H1 (cell line): Measurements from ENCODE around the gene COL4A2. TPM values are rescaled to one million over a fixed set of nuclear protein-coding genes. Genes with fewer than 3 reads are reported as not detected.

Experiments used
- CTCF ChIA-PET: fragments of 300-600 bp; sonication (Branson Sonifier 250); formaldehyde crosslinking; loops from one replicate; lab custom pipeline; 2021; ENCODE audit not compliant: partially characterized antibody; lab: Charles Lee
- POLR2A ChIA-PET: fragments of 300-600 bp; sonication (Branson Sonifier 250); formaldehyde crosslinking; loops from one replicate; lab custom pipeline; 2021; ENCODE audit warnings: inconsistent platforms; ENCODE audit not compliant: partially characterized antibody; lab: Charles Lee
- DNase-seq, 2 experiments: peaks; one replicate each; pipeline versions ENCODE4 v3.0.0 to v3.0.0-alpha.2; 2010 to 2022; ENCODE audit warnings: low spot score in 2 of 2, low read depth in 1 of 2, mixed read lengths in 1 of 2
- FAIRE-seq: peaks from 2 replicates; lab custom pipeline; 2011; peaks lifted over from hg19 to GRCh38; lab: Jason Lieb, UNC
- H2AFZ ChIP-seq: 2 replicates; pipeline ENCODE4 v1.8.1; 2012; ENCODE audit warnings: low read length, inconsistent platforms
- H2AK5ac ChIP-seq: 2 replicates; pipeline ENCODE4 v1.6.1; 2013; ENCODE audit warnings: low read depth, low read length
- H2BK120ac ChIP-seq: replicated peaks from 2 replicates; pipeline ENCODE3; 2013; ENCODE audit warnings: low read depth, low read length, inconsistent platforms
- H2BK12ac ChIP-seq: 2 replicates; pipeline ENCODE4 v1.6.1; 2013; ENCODE audit warnings: low read depth, low read length
- H2BK15ac ChIP-seq: 2 replicates; pipeline ENCODE4 v1.6.1; 2013; ENCODE audit warnings: low read length
- H2BK20ac ChIP-seq: 2 replicates; pipeline ENCODE4 v1.6.1; 2013; ENCODE audit warnings: low read length
- H2BK5ac ChIP-seq: 2 replicates; pipeline ENCODE4 v1.6.1; 2013; ENCODE audit warnings: low read depth, low read length
- H3K14ac ChIP-seq: 2 replicates; pipeline ENCODE4 v1.6.1; 2013; ENCODE audit warnings: inconsistent platforms; ENCODE audit not compliant: insufficient read length
- H3K18ac ChIP-seq: 2 replicates; pipeline ENCODE4 v1.6.1; 2013; ENCODE audit warnings: low read length; ENCODE audit errors: extremely low read depth
- H3K23ac ChIP-seq: 2 replicates; pipeline ENCODE4 v1.6.1; 2013; ENCODE audit warnings: inconsistent platforms; ENCODE audit not compliant: insufficient read length
- H3K23me2 ChIP-seq: 2 replicates; pipeline ENCODE4 v1.6.1; 2013; ENCODE audit warnings: low read depth, low read length
- H3K27ac ChIP-seq: 2 replicates; pipeline ENCODE4 v1.6.1; 2011; ENCODE audit warnings: low read depth, low read length, inconsistent platforms
- H3K27me3 ChIP-seq, 4 experiments: replicated peaks in 1 of 4; 1 replicate in 1 of 4; 2 replicates in 3 of 4; pipeline versions ENCODE4 v1.6.1 to v1.8.1; 2011 to 2013; ENCODE audit warnings: low read length in 3 of 4, mild to moderate bottlenecking in 3 of 4, inconsistent platforms in 2 of 4, mixed read lengths in 2 of 4, moderate library complexity in 1 of 4; ENCODE audit not compliant: control insufficient read depth in 3 of 4, insufficient read depth in 3 of 4; ENCODE audit errors: extremely low read depth in 1 of 4
- H3K36me3 ChIP-seq, 4 experiments: 2 replicates each; pipeline versions ENCODE4 v1.6.1 to v1.8.1; 2011 to 2013; ENCODE audit warnings: mild to moderate bottlenecking in 4 of 4, low read length in 3 of 4, moderate library complexity in 2 of 4, control low read depth in 1 of 4, inconsistent platforms in 1 of 4; ENCODE audit not compliant: insufficient read depth in 4 of 4, control insufficient read depth in 2 of 4
- H3K4ac ChIP-seq: replicated peaks from 2 replicates; pipeline ENCODE3; 2013; ENCODE audit warnings: low read length, low read depth, mixed read lengths, inconsistent platforms; ENCODE audit not compliant: insufficient read length
- H3K4me1 ChIP-seq, 4 experiments: replicated peaks in 1 of 4; 1 replicate in 1 of 4; 2 replicates in 3 of 4; pipeline versions ENCODE4 v1.6.1 to v1.8.1; 2011 to 2013; ENCODE audit warnings: low read length in 3 of 4, inconsistent platforms in 2 of 4, mixed read lengths in 1 of 4; ENCODE audit not compliant: insufficient read depth in 4 of 4, control insufficient read depth in 3 of 4
- H3K4me2 ChIP-seq, 2 experiments: 2 replicates each; pipeline versions ENCODE4 v1.6.1 to v1.8.1; 2011 to 2013; ENCODE audit warnings: low read depth in 2 of 2, low read length in 2 of 2, control low read depth in 1 of 2, inconsistent platforms in 1 of 2, mild to moderate bottlenecking in 1 of 2; ENCODE audit not compliant: insufficient read depth in 1 of 2
- H3K4me3 ChIP-seq, 4 experiments: fragments of 200-600, 300-600 bp in 1 of 4; sonication (generic), shearing (Covaris generic), sonication (Bioruptor Twin) in 1 of 4; 2 replicates each; pipeline versions ENCODE4 v1.5.1 to v1.8.1; 2011 to 2016; ENCODE audit warnings: low read length in 4 of 4, low read depth in 3 of 4, control low read depth in 2 of 4, inconsistent platforms in 2 of 4, mild to moderate bottlenecking in 2 of 4, mixed read lengths in 1 of 4, moderate library complexity in 1 of 4; ENCODE audit not compliant: insufficient read depth in 2 of 4; ENCODE audit errors: extremely low read depth in 1 of 4
- H3K56ac ChIP-seq: replicated peaks from 2 replicates; pipeline ENCODE3; 2013; ENCODE audit warnings: low read depth, mild to moderate bottlenecking, mixed read lengths, low read length, inconsistent platforms; ENCODE audit not compliant: insufficient read length
- H3K79me1 ChIP-seq: 2 replicates; pipeline ENCODE4 v1.6.1; 2013; ENCODE audit warnings: low read depth, low read length, control low read depth
- H3K79me2 ChIP-seq, 2 experiments: 2 replicates each; pipeline versions ENCODE4 v1.6.1 to v1.8.1; 2012 to 2013; ENCODE audit warnings: low read length in 2 of 2, mild to moderate bottlenecking in 2 of 2, inconsistent platforms in 1 of 2; ENCODE audit not compliant: insufficient read depth in 2 of 2, control insufficient read depth in 1 of 2
- H3K9ac ChIP-seq, 4 experiments: replicated peaks in 1 of 4; 1 replicate in 1 of 4; 2 replicates in 3 of 4; pipeline versions ENCODE4 v1.6.1 to v1.8.1; 2011 to 2013; ENCODE audit warnings: low read depth in 3 of 4, low read length in 3 of 4, control low read depth in 2 of 4, mild to moderate bottlenecking in 2 of 4, moderate library complexity in 2 of 4, inconsistent platforms in 1 of 4; ENCODE audit errors: extremely low read depth in 1 of 4
- H3K9me3 ChIP-seq, 2 experiments: 2 replicates each; pipeline versions ENCODE4 v1.6.1 to v1.8.1; 2012 to 2013; ENCODE audit warnings: mild to moderate bottlenecking in 2 of 2, moderate library complexity in 2 of 2, control low read depth in 1 of 2, inconsistent platforms in 1 of 2, low read depth in 1 of 2, low read length in 1 of 2, mixed read lengths in 1 of 2; ENCODE audit not compliant: insufficient read depth in 2 of 2
- H4K20me1 ChIP-seq, 2 experiments: replicated peaks in 1 of 2; 2 replicates each; pipeline versions ENCODE3 to v1.8.1; 2011 to 2013; ENCODE audit warnings: inconsistent platforms in 2 of 2, low read length in 2 of 2, mild to moderate bottlenecking in 1 of 2; ENCODE audit not compliant: insufficient read depth in 2 of 2, control insufficient read depth in 1 of 2
- H4K5ac ChIP-seq: 2 replicates; pipeline ENCODE4 v1.6.1; 2013; ENCODE audit warnings: low read length, low read depth, mixed read lengths, inconsistent platforms; ENCODE audit not compliant: insufficient read length
- H4K8ac ChIP-seq: 2 replicates; pipeline ENCODE4 v1.8.0; 2013; ENCODE audit warnings: mild to moderate bottlenecking, moderate library complexity, low read length, inconsistent platforms; ENCODE audit not compliant: insufficient read depth; ENCODE audit errors: extremely low read depth
- H4K91ac ChIP-seq: replicated peaks from 2 replicates; pipeline ENCODE3; 2013; ENCODE audit warnings: low read length, mixed read lengths, inconsistent platforms; ENCODE audit not compliant: insufficient read length
- RAD21 ChIP-seq, 2 experiments: IDR thresholded peaks in 1 of 2; conservative IDR thresholded peaks in 1 of 2; 2 replicates each; pipeline ENCODE4 v1.6.1; 2011; ENCODE audit warnings: low read depth in 2 of 2, low read length in 2 of 2, improper control_type of control experiment in 1 of 2, inconsistent platforms in 1 of 2, mild to moderate bottlenecking in 1 of 2, moderate library complexity in 1 of 2
- WGBS, 2 experiments: shearing (Covaris generic) in 1 of 2; methylation state at CpG; one replicate each; pipeline versions ENCODE4 v1.1.6 to v1.1.7; 2013 to 2015; ENCODE audit warnings: low lambda C conversion rate in 2 of 2, mixed read lengths in 2 of 2, inconsistent platforms in 1 of 2, low coverage in 1 of 2, missing lambda C conversion rate in 1 of 2; ENCODE audit not compliant: insufficient replicate concordance in 2 of 2, insufficient coverage in 1 of 2, insufficient read length in 1 of 2; ENCODE audit errors: extremely low coverage in 1 of 2, missing lambda C conversion rate in 1 of 2; 5-methylcytosine and 5-hydroxymethylcytosine counted together
- polyA plus RNA-seq, 7 experiments: library from polyadenylated mRNA; depleted of rRNA in 3 of 7; stranded (reverse) in 5 of 7; unstranded in 2 of 7; fragments of >200 nt in 5 of 7; fragments of 200-250 nt in 2 of 7; gene quantifications; 1 replicate in 5 of 7; 2 replicates in 1 of 7; 4 replicates in 1 of 7; pipeline versions ENCODE4 v1.2.1 to v1.2.3, GENCODE V29; 2011 to 2013; ENCODE audit warnings: missing spikeins in 2 of 7, mixed read lengths in 2 of 7
- total RNA-seq: library from RNA; stranded (reverse); fragmentation: NEBNext Ultra II Directional; extraction: Animal tissue kit (Norgen Biotek cat#: 25700); gene quantifications from 2 replicates; pipeline ENCODE4 v1.2.1, GENCODE V29; 2021

Gene COL4A2
- total and polyA plus RNA-seq, 2 of the 8 experiments (the other 6 are each of a cell fraction or from before 2014, with no cell fraction given), result 80.4 to 87.3 TPM

DNA sequence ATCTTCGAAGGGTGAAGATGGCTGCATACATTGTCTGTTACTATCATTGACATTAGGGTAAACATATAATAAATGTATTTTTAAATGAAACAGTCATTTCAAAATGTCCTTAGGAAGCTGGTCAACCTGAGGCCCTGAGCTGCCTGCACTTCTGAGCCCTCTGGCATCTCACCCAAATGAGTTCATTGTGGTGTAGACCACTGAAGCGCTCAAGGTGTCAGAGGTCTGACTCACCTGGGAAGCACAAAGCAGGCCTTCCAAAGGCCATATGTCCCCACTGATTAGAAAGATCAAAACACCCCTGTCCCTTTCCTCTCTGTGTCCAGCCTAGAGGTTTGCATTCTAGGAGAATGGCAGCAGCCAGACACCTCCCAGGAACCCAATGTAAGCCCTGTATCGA is 59.6 kb downstream of the COL4A2 start:
- H3K4me2 ChIP-seq, result no peak overlapping the region
- H2BK12ac ChIP-seq, result no peak overlapping the region
- H4K20me1 ChIP-seq, result no peaks in the 10 kb centered on the region
- no peaks in the 10 kb centered on the region for H3K4me1 ChIP-seq
- no peak overlapping the region for H3K9ac ChIP-seq
- no peak overlapping the region for H4K91ac ChIP-seq
- H3K4me3 ChIP-seq, result no peak overlapping the region
- no peak overlapping the region for H2BK20ac ChIP-seq
- H2BK5ac ChIP-seq, result no peak overlapping the region
- no peak overlapping the region for H3K56ac ChIP-seq
- 98% methylated on average over 3 of the region's 3 CpGs; no CpG with 5 or more reads in 1 of the 2 experiments for WGBS, 2 experiments
- H3K14ac ChIP-seq, result no peak overlapping the region
- H3K9me3 ChIP-seq, result no peaks in the 10 kb centered on the region
- H3K27me3 ChIP-seq, result no peaks in the 10 kb centered on the region
- no peak overlapping the region for H2AK5ac ChIP-seq
- no peak overlapping the region for H2BK120ac ChIP-seq
- no peak overlapping the region for H4K8ac ChIP-seq
- H3K27ac ChIP-seq, result no peak overlapping the region
- H3K18ac ChIP-seq, result no peak overlapping the region
- no peak overlapping the region for H2BK15ac ChIP-seq
- H4K5ac ChIP-seq, result no peak overlapping the region
- no peak overlapping the region for H3K4ac ChIP-seq
- DNase-seq (no peak), FAIRE-seq (no peak)
- H3K79me1 ChIP-seq, result no peaks in the 10 kb centered on the region
- H3K23me2 ChIP-seq, result no peaks in the 10 kb centered on the region
- no peak for TF ChIP-seq RAD21 (IDR thresholded peaks at IDR 0.05 in 1 of 2, conservative IDR thresholded peaks at IDR 0.05 in 1 of 2; ENCODE audit: low read depth in 2 of 2, low read length in 2 of 2)
- no peaks in the 10 kb centered on the region for H3K79me2 ChIP-seq
- POLR2A ChIA-PET, result no interaction called here
- H3K36me3 ChIP-seq, result no peaks in the 10 kb centered on the region
- CTCF ChIA-PET, result interaction anchor here (0.9 to 2.2 kb wide), 5 partner anchors 12 to 88 kb away, joined by 3 to 9 read pairs (median 3); no protein-coding TSS in a partner anchor
- H3K23ac ChIP-seq, result no peak overlapping the region
- H2AFZ ChIP-seq, result no peak overlapping the region
